Activated CD8-positive, alpha-beta memory T cell treated with anti-CD3 and anti-CD28 coated beads, Interleukin-2, amount 10 ng/mL, durations not matched to agents 7 days and 5 days (primary cell): Measurements from ENCODE around the gene C14orf119. TPM values are rescaled to one million over a fixed set of nuclear protein-coding genes. Genes with fewer than 3 reads are reported as not detected.

Experiments
- ATAC-seq: fragments of 150-1000 bp; cut with Tn5 transposase; one replicate; pipeline ENCODE4 v1.10.0; 2021; ENCODE audit warnings: moderate library complexity
- CTCF ChIA-PET: fragments of 350-600 bp; sonication (Branson Sonifier 250); formaldehyde crosslinking; loops from one replicate; lab custom pipeline; 2021; ENCODE audit warnings: antibody characterized with exemption; lab: Charles Lee
- DNase-seq: peaks from one replicate; pipeline ENCODE4 v3.0.0-alpha.2; 2020
- H3K27ac Mint-ChIP-seq: one replicate; pipeline ENCODE4 v1.8.0; 2021; ENCODE audit warnings: mild to moderate bottlenecking, mixed read lengths
- H3K27me3 Mint-ChIP-seq: one replicate; pipeline ENCODE4 v1.8.0; 2021; ENCODE audit warnings: mixed read lengths
- H3K36me3 Mint-ChIP-seq: one replicate; pipeline ENCODE4 v1.8.0; 2021; ENCODE audit warnings: mild to moderate bottlenecking, mixed read lengths
- H3K4me1 Mint-ChIP-seq: one replicate; pipeline ENCODE4 v1.8.0; 2021; ENCODE audit warnings: mixed read lengths
- H3K4me3 Mint-ChIP-seq: one replicate; pipeline ENCODE4 v1.8.0; 2021; ENCODE audit warnings: mild to moderate bottlenecking, moderate library complexity, mixed read lengths
- H3K9me3 Mint-ChIP-seq: one replicate; pipeline ENCODE4 v1.8.0; 2022; ENCODE audit warnings: low read depth, mixed read lengths
- total RNA-seq, 2 experiments: library from RNA; stranded (reverse); gene quantifications; one replicate each; pipeline ENCODE4 v1.2.3, GENCODE V29; 2021

C14orf119 gene
- total RNA-seq, 2 experiments from 2014 or later = 44.6 to 53.2 TPM

GRCh38 chr14:23146980-23147379 lies 51.7 kb downstream of the C14orf119 start:
- Mint-ChIP-seq H3K4me1 (no peaks in the 10 kb centered on the region), H3K27me3 (no peaks in the 10 kb centered on the region), H3K4me3 (no peak overlapping the region), H3K27ac (no peak overlapping the region), H3K36me3 (no peaks in the 10 kb centered on the region), H3K9me3 (no peaks in the 10 kb centered on the region)
- ATAC-seq (no peak), DNase-seq (no peak)
- CTCF ChIA-PET = interaction anchor here (0.8 kb wide), 1 partner anchor 35 kb away, joined by 3 read pairs; no protein-coding TSS in a partner anchor

- CTCF ChIA-PET = no interaction called here
- Mint-ChIP-seq H3K27ac (no peak overlapping the region), H3K27me3 (no peaks in the 10 kb centered on the region), H3K4me1 (no peaks in the 10 kb centered on the region), H3K36me3 (no peaks in the 10 kb centered on the region), H3K4me3 (no peak overlapping the region), H3K9me3 (no peaks in the 10 kb centered on the region)
- ATAC-seq (no peak), DNase-seq (no peak)
These were observed 52.4 kb downstream of the C14orf119 start for GRCh38 chr14:23147676-23148075.

GRCh38 chr14:23148591-23149249 lies 53.4 kb downstream of the C14orf119 start:
- Mint-ChIP-seq H3K4me3 (no peak overlapping the region), H3K9me3 (no peaks in the 10 kb centered on the region), H3K36me3 (no peaks in the 10 kb centered on the region), H3K4me1 (no peaks in the 10 kb centered on the region), H3K27ac (no peak overlapping the region), H3K27me3 (peaks cover under 1% of the 10 kb centered on the region)
- no peak for DNase-seq
- ATAC-seq = no peak
- CTCF ChIA-PET = interaction anchor here (4.0 kb wide), 1 partner anchor 27 kb away, joined by 17 read pairs; no protein-coding TSS in a partner anchor

GRCh38 chr14:23149745-23150144 lies 54.4 kb downstream of the C14orf119 start:
- Mint-ChIP-seq H3K4me3 (no peak overlapping the region), H3K4me1 (no peaks in the 10 kb centered on the region), H3K27ac (no peak overlapping the region), H3K36me3 (no peaks in the 10 kb centered on the region), H3K27me3 (peaks cover 4% of the 10 kb centered on the region), H3K9me3 (no peaks in the 10 kb centered on the region)
- DNase-seq (no peak), ATAC-seq (no peak)
- CTCF ChIA-PET = interaction anchor here (4.0 kb wide), 1 partner anchor 28 kb away, joined by 17 read pairs; no protein-coding TSS in a partner anchor

Other genes with a start within 250 kb of the C14orf119 start
- gene LRP10, start 223.8 kb upstream of the C14orf119 start, total RNA-seq = 10 to 100 TPM; 59.0 to 60.1 TPM
- under 1 TPM; 0.26 to 0.93 TPM for gene REM2, start 212.3 kb upstream of the C14orf119 start, total RNA-seq
- 10 to 100 TPM; 82.9 to 96.7 TPM for gene RBM23, start 176.4 kb upstream of the C14orf119 start, total RNA-seq
- gene PRMT5, start 166.1 kb upstream of the C14orf119 start, total RNA-seq = 10 to 100 TPM; 49.2 to 84.0 TPM
- gene HAUS4, start 138.4 kb upstream of the C14orf119 start, total RNA-seq = 10 to 100 TPM; 57.0 to 77.9 TPM
- gene AJUBA, start 113.0 kb upstream of the C14orf119 start, total RNA-seq = 1 to 10 TPM in 1 of 2 experiments, under 1 TPM in 1; 0.41 to 1.2 TPM
- 10 to 100 TPM in 1 of 2 experiments, 1 to 10 TPM in 1; 9.0 to 12.6 TPM for gene C14orf93, start 85.4 kb upstream of the C14orf119 start, total RNA-seq
- 10 to 100 TPM; 66.7 to 95.3 TPM for gene PSMB5, start 60.6 kb upstream of the C14orf119 start, total RNA-seq
- gene PSMB11, start 53.3 kb upstream of the C14orf119 start, total RNA-seq = not detected
- 1 to 10 TPM; 2.4 to 2.5 TPM for gene CDH24, start 38.0 kb upstream of the C14orf119 start, total RNA-seq
- 100 to 1,000 TPM; 172 to 204 TPM for gene ACIN1, start 369 bp upstream of the C14orf119 start, total RNA-seq
- gene CIROP, start 9.5 kb downstream of the C14orf119 start, total RNA-seq = not detected
- gene CEBPE, start 23.8 kb downstream of the C14orf119 start, total RNA-seq = under 1 TPM in 1 of 2 experiments, not detected in 1; 0.79 TPM
- gene SLC7A8, start 88.2 kb downstream of the C14orf119 start, total RNA-seq = under 1 TPM; 0.54 to 0.91 TPM
- gene RNF212B, start 142.4 kb downstream of the C14orf119 start, total RNA-seq = not detected
- 10 to 100 TPM; 11.4 to 12.4 TPM for gene HOMEZ, start 190.6 kb downstream of the C14orf119 start, total RNA-seq
- 10 to 100 TPM; 22.0 to 27.4 TPM for gene PPP1R3E, start 207.4 kb downstream of the C14orf119 start, total RNA-seq
- 1 to 10 TPM; 3.1 to 3.7 TPM for gene BCL2L2, start 211.3 kb downstream of the C14orf119 start, total RNA-seq
- gene PABPN1, start 226.0 kb downstream of the C14orf119 start, total RNA-seq = 100 to 1,000 TPM; 225 to 269 TPM